Karpas-422 (cell line): ENCODE measurements around the gene TENT4B. TPM values are rescaled to one million over a fixed set of nuclear protein-coding genes. Genes with fewer than 3 reads are reported as not detected.
A peak's percentile ranks its signal among the peaks of the same experiment; 100 is the strongest.

Experiments used
- DNase-seq: peaks from one replicate; pipeline ENCODE4 v3.0.0-alpha.2; 2015
- H2AFZ ChIP-seq: fragments of 200-600 bp; sonication (generic); 2 replicates; pipeline ENCODE4 v1.6.1; 2014; ENCODE audit warnings: antibody characterized with exemption, low read length, mixed read lengths
- H3K27ac ChIP-seq: fragments of 200-600 bp; sonication (generic); 2 replicates; pipeline ENCODE4 v1.5.1; 2014; ENCODE audit warnings: mild to moderate bottlenecking, low read length, moderate library complexity
- H3K27me3 ChIP-seq: fragments of 200-600 bp; sonication (generic); 2 replicates; pipeline ENCODE4 v1.6.1; 2014; ENCODE audit warnings: low read length, mixed read lengths
- H3K36me3 ChIP-seq: fragments of 200-600 bp; sonication (generic); 2 replicates; pipeline ENCODE4 v1.6.1; 2014; ENCODE audit warnings: low read length, mixed read lengths; ENCODE audit not compliant: insufficient read depth
- H3K4me1 ChIP-seq: fragments of 200-600 bp; sonication (generic); 2 replicates; pipeline ENCODE4 v1.6.1; 2014; ENCODE audit warnings: mild to moderate bottlenecking, low read length, mixed read lengths
- H3K4me2 ChIP-seq: fragments of 200-600 bp; sonication (generic); 2 replicates; pipeline ENCODE4 v1.6.1; 2014; ENCODE audit warnings: low read length, low read depth, mild to moderate bottlenecking; ENCODE audit not compliant: poor library complexity, severe bottlenecking
- H3K4me3 ChIP-seq: fragments of 200-600 bp; sonication (generic); 2 replicates; pipeline ENCODE4 v1.5.1; 2014; ENCODE audit warnings: mild to moderate bottlenecking, antibody characterized with exemption, low read length, mixed read lengths
- H3K79me2 ChIP-seq: fragments of 200-600 bp; sonication (generic); 2 replicates; pipeline ENCODE4 v1.6.1; 2014; ENCODE audit warnings: mild to moderate bottlenecking, low read length, mixed read lengths
- H3K9ac ChIP-seq: fragments of 200-600 bp; sonication (generic); 2 replicates; pipeline ENCODE4 v1.6.0; 2014; ENCODE audit warnings: low read length
- H3K9me2 ChIP-seq: fragments of 200-600 bp; sonication (generic), shearing (Covaris generic); replicated peaks from 2 replicates; pipeline ENCODE4 v1.6.0; 2014; ENCODE audit warnings: mild to moderate bottlenecking, low read length, moderate library complexity; ENCODE audit not compliant: insufficient read depth
- H3K9me3 ChIP-seq: fragments of 300-700, 200-600 bp; sonication (generic); 2 replicates; pipeline ENCODE4 v1.6.1; 2014; ENCODE audit warnings: low read length, mixed read lengths
- H4K20me1 ChIP-seq: fragments of 200-600 bp; sonication (generic); 2 replicates; pipeline ENCODE4 v1.6.1; 2014; ENCODE audit warnings: mild to moderate bottlenecking, antibody characterized with exemption, low read length, low read depth; ENCODE audit not compliant: insufficient read depth
- small RNA-seq: library from RNA; depleted of rRNA; stranded (forward); fragments of <200 nt; gene quantifications from one replicate; pipeline ENCODE3, GENCODE V24; 2014
- total RNA-seq: library from RNA; depleted of rRNA; stranded (reverse); fragments of >200 nt; shearing (Covaris generic); gene quantifications from 2 replicates; pipeline ENCODE4 v1.2.3, GENCODE V29; 2014; ENCODE audit warnings: low replicate concordance; rRNA removed

The TENT4B gene
- total RNA-seq, 1 experiment from 2014 or later, result 5.2 TPM

DNA sequence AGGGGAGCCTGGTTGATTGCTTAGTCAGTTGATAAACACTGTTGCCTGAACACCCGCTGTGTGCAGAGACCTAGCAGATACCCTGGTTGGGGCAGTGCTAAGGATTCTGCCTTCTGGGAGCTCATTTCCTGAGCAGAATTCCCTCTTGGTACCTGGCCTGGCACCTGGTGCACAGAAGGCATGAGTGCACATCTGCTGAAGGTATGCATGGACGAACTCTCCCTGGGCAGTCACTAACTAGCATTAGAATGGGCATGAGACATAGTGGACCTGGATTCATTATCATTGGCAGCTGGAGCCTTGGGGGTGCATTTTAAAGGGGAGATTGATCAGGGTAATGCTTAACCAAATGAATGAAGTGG, 126.4 kb downstream of the TENT4B start:
- Histone ChIP-seq H3K4me3 (no peak overlapping the region), H3K4me1 (peaks cover 74% of the 10 kb centered on the region), H3K9me3 (no peaks in the 10 kb centered on the region), H3K4me2 (peak overlapping the region; percentile 8), H3K27ac (peak overlapping the region; percentile 55), H4K20me1 (peaks cover 3% of the 10 kb centered on the region; the same call in 1 of the 2 replicates), H3K27me3 (no peaks in the 10 kb centered on the region), H2AFZ (no peak overlapping the region), H3K9me2 (no peaks in the 10 kb centered on the region), H3K36me3 (peaks cover 9% of the 10 kb centered on the region; the same call in 1 of the 2 replicates), H3K9ac (no peak overlapping the region), H3K79me2 (peaks cover 90% of the 10 kb centered on the region)
- no peak for DNase-seq

DNA sequence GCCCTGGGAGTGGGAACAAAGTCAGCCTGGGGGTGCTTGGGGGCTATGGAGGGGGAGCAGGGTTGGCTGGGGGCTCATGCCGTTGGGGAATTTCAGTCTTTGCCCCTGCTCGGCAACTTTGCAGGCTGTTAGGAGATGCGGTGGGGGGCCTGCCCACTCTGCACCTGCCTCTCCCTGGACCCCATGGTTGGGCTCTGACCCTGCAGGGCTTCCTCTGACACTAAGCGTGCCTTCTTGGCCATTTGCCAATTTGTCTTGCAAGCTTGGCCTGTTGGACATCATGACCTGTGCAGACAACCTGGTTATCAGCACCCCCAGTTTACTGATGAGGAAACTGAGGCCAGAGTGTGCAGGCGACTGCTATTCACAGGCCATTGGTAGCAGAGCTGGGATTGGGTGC, 127.8 kb downstream of the TENT4B start:
- peak overlapping the region; percentile 90 for H3K27ac ChIP-seq
- DNase-seq, result no peak
- peaks cover 68% of the 10 kb centered on the region for H3K4me1 ChIP-seq
- no peak overlapping the region for H2AFZ ChIP-seq
- no peaks in the 10 kb centered on the region for H3K9me3 ChIP-seq
- H3K79me2 ChIP-seq, result peaks cover 90% of the 10 kb centered on the region
- H3K9me2 ChIP-seq, result no peaks in the 10 kb centered on the region
- H3K9ac ChIP-seq, result peak overlapping the region; percentile 66
- peaks cover 3% of the 10 kb centered on the region; the same call in 1 of the 2 replicates for H4K20me1 ChIP-seq
- H3K4me3 ChIP-seq, result peak overlapping the region; percentile 57; the same call in 1 of the 2 replicates
- peaks cover 9% of the 10 kb centered on the region; the same call in 1 of the 2 replicates for H3K36me3 ChIP-seq
- no peaks in the 10 kb centered on the region for H3K27me3 ChIP-seq
- H3K4me2 ChIP-seq, result peak overlapping the region; percentile 78

Small RNAs within 50 kb of the gene (small RNA-seq; reads per million reads assigned to genes)
- gene RF00156 (not detected), gene RPL10P14 (not detected)

Other genes with a start within 250 kb of the TENT4B start
- gene CNEP1R1, start 128.1 kb upstream of the TENT4B start, total RNA-seq, result 11.8 and 27.1 TPM in 2 replicates
- 22.1 and 24.4 TPM in 2 replicates for gene HEATR3, start 87.3 kb upstream of the TENT4B start, total RNA-seq
- gene ADCY7, start 113.2 kb downstream of the TENT4B start, total RNA-seq, result 27.5 and 45.5 TPM in 2 replicates
- gene BRD7, start 215.7 kb downstream of the TENT4B start, total RNA-seq, result 59.6 and 66.0 TPM in 2 replicates